Stomach smooth muscle (tissue), 2 donors: ENCODE results near the gene POM121.
"Not testable (repeated sequence)": the region's sequence is repeated elsewhere in the genome, so short reads cannot be mapped to it uniquely, and the experiment has no call there.

Experiments used
- H3K27ac ChIP-seq: one replicate; pipeline ENCODE4 v1.7.0; 2013; ENCODE audit warnings: mild to moderate bottlenecking, low read length, inconsistent platforms
- H3K27me3 ChIP-seq, 2 donors: one replicate each; pipeline ENCODE4 v1.7.0; 2013; ENCODE audit warnings: low read length in 2 of 2; ENCODE audit not compliant: insufficient read depth in 2 of 2, control insufficient read depth in 1 of 2
- H3K36me3 ChIP-seq, 2 donors: one replicate each; pipeline ENCODE4 v1.7.0; 2013; ENCODE audit warnings: low read length in 2 of 2; ENCODE audit not compliant: control insufficient read depth in 2 of 2, insufficient read depth in 2 of 2
- H3K4me1 ChIP-seq: one replicate; pipeline ENCODE4 v1.7.0; 2013; ENCODE audit warnings: low read length; ENCODE audit not compliant: control insufficient read depth, insufficient read depth
- H3K4me3 ChIP-seq, 2 donors: one replicate each; pipeline ENCODE4 v1.7.0; 2013; ENCODE audit warnings: low read length in 2 of 2
- H3K9ac ChIP-seq, 2 donors: one replicate each; pipeline ENCODE4 v1.7.0; 2013; ENCODE audit warnings: low read length in 2 of 2, mild to moderate bottlenecking in 1 of 2
- H3K9me3 ChIP-seq, 2 donors: one replicate each; pipeline ENCODE4 v1.7.0; 2013; ENCODE audit warnings: low read length in 2 of 2; ENCODE audit not compliant: control insufficient read depth in 2 of 2
- donor health status: healthy.
- donor health status: Pancreatic carcinoma.

The POM121 gene

GRCh38 chr7:72924386-72924732 is 536 bp upstream of the POM121 start:
- H3K4me1 ChIP-seq: peaks cover 10% of the 10 kb centered on the region
- H3K36me3 ChIP-seq: peaks cover 16 to 18% of the 10 kb centered on the region in 2 donors
- no peaks in the 10 kb centered on the region for H3K27me3 ChIP-seq
- H3K27ac ChIP-seq: peak overlapping the region; percentile 94
- no peaks in the 10 kb centered on the region for H3K9me3 ChIP-seq
- peak overlapping the region; percentile 92 to 99 for H3K9ac ChIP-seq
- H3K4me3 ChIP-seq: peak overlapping the region; percentile 79 to 95

- Histone ChIP-seq H3K4me3 (peak overlapping the region; percentile 79 to 95), H3K9ac (peak overlapping the region; percentile 92 to 99), H3K9me3 (no peaks in the 10 kb centered on the region), H3K27ac (peak overlapping the region; percentile 94), H3K36me3 (peaks cover 18 to 27% of the 10 kb centered on the region in 2 donors), H3K27me3 (no peaks in the 10 kb centered on the region), H3K4me1 (peaks cover 9% of the 10 kb centered on the region)
Observed at GRCh38 chr7:72925546-72926120, 738 bp downstream of the POM121 start.

GRCh38 chr7:72927791-72928190 is 2.9 kb downstream of the POM121 start:
- not testable (repeated sequence) for H3K4me3 ChIP-seq, H3K4me1 ChIP-seq, H3K9me3 ChIP-seq, H3K9ac ChIP-seq, H3K27ac ChIP-seq, H3K27me3 ChIP-seq
- peaks cover 18 to 27% of the 10 kb centered on the region in 2 donors for H3K36me3 ChIP-seq

GRCh38 chr7:72928216-72928615 is 3.3 kb downstream of the POM121 start:
- H3K36me3 ChIP-seq: peaks cover 18 to 27% of the 10 kb centered on the region in 2 donors

GRCh38 chr7:72942022-72942705 is 17.3 kb downstream of the POM121 start:
- not testable (repeated sequence) for H3K4me3 ChIP-seq, H3K36me3 ChIP-seq, H3K27ac ChIP-seq, H3K9ac ChIP-seq, H3K27me3 ChIP-seq, H3K9me3 ChIP-seq, H3K4me1 ChIP-seq

More at GRCh38 chr7:72928216-72928615, 3.3 kb downstream of the POM121 start:
- H3K27ac ChIP-seq, H3K9me3 ChIP-seq, H3K4me3 ChIP-seq, H3K4me1 ChIP-seq, H3K9ac ChIP-seq, H3K27me3 ChIP-seq: not testable (repeated sequence)

GRCh38 chr7:72942956-72943355 is 18.1 kb downstream of the POM121 start:
- H3K4me1 ChIP-seq, H3K27me3 ChIP-seq, H3K9ac ChIP-seq, H3K36me3 ChIP-seq, H3K27ac ChIP-seq, H3K9me3 ChIP-seq, H3K4me3 ChIP-seq: not testable (repeated sequence)

GRCh38 chr7:72944937-72945336 is 20.0 kb downstream of the POM121 start:
- not testable (repeated sequence) for H3K9me3 ChIP-seq, H3K4me1 ChIP-seq, H3K4me3 ChIP-seq, H3K36me3 ChIP-seq, H3K9ac ChIP-seq, H3K27me3 ChIP-seq, H3K27ac ChIP-seq

- not testable (repeated sequence) for H3K9ac ChIP-seq, H3K36me3 ChIP-seq, H3K27me3 ChIP-seq, H3K4me3 ChIP-seq, H3K27ac ChIP-seq, H3K4me1 ChIP-seq, H3K9me3 ChIP-seq
Observed at GRCh38 chr7:72945597-72945996, 20.7 kb downstream of the POM121 start.

- not testable (repeated sequence) for H3K4me3 ChIP-seq, H3K27me3 ChIP-seq, H3K36me3 ChIP-seq, H3K9ac ChIP-seq, H3K9me3 ChIP-seq, H3K4me1 ChIP-seq, H3K27ac ChIP-seq
Observed at GRCh38 chr7:72946130-72946745, 21.3 kb downstream of the POM121 start.

- H3K9me3 ChIP-seq, H3K9ac ChIP-seq: not testable (repeated sequence)
Observed at GRCh38 chr7:72948714-72949113, 23.8 kb downstream of the POM121 start.

GRCh38 chr7:72949276-72949675 is 24.4 kb downstream of the POM121 start:
- H3K4me3 ChIP-seq, H3K27ac ChIP-seq, H3K4me1 ChIP-seq, H3K9me3 ChIP-seq, H3K27me3 ChIP-seq, H3K9ac ChIP-seq, H3K36me3 ChIP-seq: not testable (repeated sequence)

More at GRCh38 chr7:72948714-72949113, 23.8 kb downstream of the POM121 start:
- not testable (repeated sequence) for H3K27me3 ChIP-seq, H3K27ac ChIP-seq, H3K4me1 ChIP-seq, H3K36me3 ChIP-seq, H3K4me3 ChIP-seq
